Prostate gland (tissue), 2 donors: Measurements from ENCODE around the gene MYO18B. TPM values are rescaled to one million over a fixed set of nuclear protein-coding genes. Genes with fewer than 3 reads are reported as not detected.

ENCODE experiments used
- DNase-seq: peaks from one replicate; pipeline ENCODE4 v3.0.0-alpha.2; 2019; ENCODE audit warnings: low spot score
- H3K27ac ChIP-seq, 2 donors: fragments of 200-600 bp; sonication (generic); 2 replicates each; pipeline ENCODE4 v1.5.1; 2017 to 2019
- H3K27me3 ChIP-seq: fragments of 200-600 bp; sonication (generic); replicated peaks from 2 replicates; pipeline ENCODE4 v1.5.1; 2019; ENCODE audit not compliant: insufficient read depth
- H3K36me3 ChIP-seq, 2 donors: fragments of 200-600 bp; sonication (generic); 1 replicate in 1 of 2; 2 replicates in 1 of 2; pipeline versions ENCODE4 v1.5.1 to v1.8.1; 2017 to 2019
- H3K4me1 ChIP-seq: fragments of 200-600 bp; sonication (generic); replicated peaks from 2 replicates; pipeline ENCODE4 v1.5.1; 2019
- H3K4me3 ChIP-seq, 2 donors: fragments of 200-600 bp; sonication (generic); 2 replicates each; pipeline ENCODE4 v1.5.1; 2017 to 2019
- H3K9me3 ChIP-seq: fragments of 200-600 bp; sonication (generic); 2 replicates; pipeline ENCODE4 v1.5.1; 2017
- POLR2A ChIP-seq: fragments of 450-650 bp; IDR thresholded peaks from one replicate; pipeline ENCODE4 v1.6.1; 2016; ENCODE audit warnings: antibody characterized with exemption, mild to moderate bottlenecking
- POLR2AphosphoS5 ChIP-seq: sonication (generic); formaldehyde crosslinking; IDR thresholded peaks from one replicate; pipeline ENCODE4 v1.6.1; 2017; ENCODE audit warnings: antibody characterized with exemption
- WGBS: methylation state at CpG from one replicate; pipeline ENCODE4 v1.1.5; 2018; 5-methylcytosine and 5-hydroxymethylcytosine counted together
- intact Hi-C: fragments of 100-400 bp; cut with DNase I; formaldehyde crosslinking; loops from one replicate; pipeline ENCODE4 v1.14.2; 2022
- total RNA-seq, 2 donors: library from RNA; depleted of rRNA; stranded (reverse); fragments of >200 nt; gene quantifications; one replicate each; pipeline ENCODE4 v1.1.0, GENCODE V29; 2016
- TF ChIP-seq, protein P1 (sequence below), 4 experiments: fragments of 200-600 bp in 2 of 4; fragments of 450-650 bp in 2 of 4; sonication (generic) in 2 of 4; IDR thresholded peaks; 1 replicate in 3 of 4; 2 replicates in 1 of 4; pipeline ENCODE4 v1.5.1; 2016 to 2019; ENCODE audit warnings: antibody characterized with exemption in 4 of 4, mild to moderate bottlenecking in 2 of 4, moderate library complexity in 2 of 4

Gene MYO18B
- total RNA-seq, 2 donors from 2014 or later = 3.1 to 7.1 TPM

DNA sequence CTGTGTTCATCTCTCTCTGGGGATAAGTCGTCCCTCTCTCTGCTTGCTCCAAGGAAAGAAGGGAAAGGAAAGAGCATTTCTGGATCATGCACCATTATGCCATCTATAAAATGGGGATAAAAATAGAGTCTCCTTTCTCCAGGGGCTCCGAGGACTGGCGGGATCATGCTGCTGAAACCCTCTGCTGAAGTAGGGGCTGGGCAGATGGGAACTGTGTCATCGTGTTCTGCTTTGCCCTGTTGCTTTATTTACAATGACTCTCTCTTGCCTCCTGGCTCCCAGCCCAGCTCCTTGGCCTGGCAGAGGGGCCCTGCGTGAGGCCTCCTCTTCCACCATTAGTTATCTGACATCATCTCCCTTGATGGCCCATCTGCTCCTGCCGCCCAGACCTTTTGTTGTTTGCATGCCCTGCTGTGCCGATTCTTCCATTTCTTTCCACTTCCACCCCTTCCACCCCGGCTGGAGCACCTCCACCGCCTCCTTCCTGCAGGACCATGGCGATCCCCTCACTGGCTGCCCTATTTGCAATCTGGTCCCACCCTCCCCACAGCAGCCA is 200.9 kb downstream of the MYO18B start:
- H3K27ac ChIP-seq = no peak overlapping the region
- 26% methylated on average over 10 of the region's 10 CpGs for WGBS
- DNase-seq = no peak
- no peaks in the 10 kb centered on the region for H3K4me1 ChIP-seq
- H3K9me3 ChIP-seq = no peaks in the 10 kb centered on the region
- H3K36me3 ChIP-seq = no peaks in the 10 kb centered on the region
- no peak for TF ChIP-seq POLR2AphosphoS5
- TF ChIP-seq POLR2A = no peak
- TF ChIP-seq, protein P1, sequence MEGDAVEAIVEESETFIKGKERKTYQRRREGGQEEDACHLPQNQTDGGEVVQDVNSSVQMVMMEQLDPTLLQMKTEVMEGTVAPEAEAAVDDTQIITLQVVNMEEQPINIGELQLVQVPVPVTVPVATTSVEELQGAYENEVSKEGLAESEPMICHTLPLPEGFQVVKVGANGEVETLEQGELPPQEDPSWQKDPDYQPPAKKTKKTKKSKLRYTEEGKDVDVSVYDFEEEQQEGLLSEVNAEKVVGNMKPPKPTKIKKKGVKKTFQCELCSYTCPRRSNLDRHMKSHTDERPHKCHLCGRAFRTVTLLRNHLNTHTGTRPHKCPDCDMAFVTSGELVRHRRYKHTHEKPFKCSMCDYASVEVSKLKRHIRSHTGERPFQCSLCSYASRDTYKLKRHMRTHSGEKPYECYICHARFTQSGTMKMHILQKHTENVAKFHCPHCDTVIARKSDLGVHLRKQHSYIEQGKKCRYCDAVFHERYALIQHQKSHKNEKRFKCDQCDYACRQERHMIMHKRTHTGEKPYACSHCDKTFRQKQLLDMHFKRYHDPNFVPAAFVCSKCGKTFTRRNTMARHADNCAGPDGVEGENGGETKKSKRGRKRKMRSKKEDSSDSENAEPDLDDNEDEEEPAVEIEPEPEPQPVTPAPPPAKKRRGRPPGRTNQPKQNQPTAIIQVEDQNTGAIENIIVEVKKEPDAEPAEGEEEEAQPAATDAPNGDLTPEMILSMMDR (IDR thresholded peaks at IDR 0.05) = no peak
- intact Hi-C loops = no loop called here
- H3K4me3 ChIP-seq = no peak overlapping the region
- H3K27me3 ChIP-seq = peaks cover 8% of the 10 kb centered on the region

- TF ChIP-seq POLR2A (no peak), POLR2AphosphoS5 (no peak)
- TF ChIP-seq, protein P1 (IDR thresholded peaks at IDR 0.05) = no peak
- Histone ChIP-seq H3K9me3 (no peaks in the 10 kb centered on the region), H3K4me1 (no peaks in the 10 kb centered on the region), H3K4me3 (no peak overlapping the region), H3K27ac (no peak overlapping the region), H3K36me3 (no peaks in the 10 kb centered on the region), H3K27me3 (no peaks in the 10 kb centered on the region)
- 75% methylated on average over 1 of the region's 1 CpG for WGBS
- DNase-seq = no peak
- intact Hi-C loops = no loop called here
Measured at GRCh38 chr22:25950111-25950510, 208.1 kb downstream of the MYO18B start.

DNA sequence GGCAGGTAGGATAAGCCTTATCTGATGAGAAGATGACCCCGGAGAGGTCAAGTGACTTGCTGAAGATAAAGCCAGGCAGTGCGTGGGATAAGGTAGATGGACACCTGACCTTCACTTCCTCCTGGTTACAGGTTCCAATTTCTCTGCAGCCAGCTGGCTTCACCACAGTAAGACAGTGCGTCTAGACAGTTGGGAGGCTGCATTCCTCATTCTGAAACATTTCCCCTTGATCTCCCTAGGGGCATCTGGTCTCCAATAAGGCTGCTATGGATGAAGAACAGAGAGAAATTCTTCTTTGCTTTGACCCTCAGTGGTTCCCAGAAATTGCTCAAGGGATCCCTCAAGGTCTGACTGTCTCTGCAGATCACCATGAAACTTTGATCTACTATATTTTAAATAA is 211.3 kb downstream of the MYO18B start:
- DNase-seq = no peak
- TF ChIP-seq POLR2AphosphoS5 (no peak), POLR2A (no peak)
- TF ChIP-seq, protein P1 (IDR thresholded peaks at IDR 0.05) = no peak
- no peaks in the 10 kb centered on the region for H3K9me3 ChIP-seq
- intact Hi-C loops = no loop called here
- H3K36me3 ChIP-seq = no peaks in the 10 kb centered on the region
- no peak overlapping the region for H3K27ac ChIP-seq
- no peak overlapping the region for H3K4me3 ChIP-seq
- no peaks in the 10 kb centered on the region for H3K27me3 ChIP-seq
- 71% methylated on average over 3 of the region's 3 CpGs for WGBS
- H3K4me1 ChIP-seq = no peaks in the 10 kb centered on the region

DNA sequence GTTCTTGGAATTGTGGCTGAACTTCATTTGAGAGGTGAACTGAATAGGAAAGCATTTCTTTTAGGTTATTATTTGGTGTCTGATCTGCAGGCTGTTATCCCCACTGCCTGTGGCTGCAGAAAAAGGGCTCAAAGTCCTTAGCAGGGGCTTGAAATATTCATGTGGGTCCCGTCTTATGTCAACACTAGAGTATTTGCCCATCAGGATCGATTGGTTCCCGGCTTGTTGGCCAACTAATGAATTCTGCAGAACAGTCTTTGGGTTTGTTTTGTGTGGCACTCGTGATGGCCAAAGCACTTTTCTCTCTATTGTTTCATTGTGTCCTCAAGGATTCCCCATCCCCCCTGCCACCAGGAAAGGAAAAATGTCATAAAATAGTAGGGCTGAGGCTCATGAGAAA is 211.9 kb downstream of the MYO18B start:
- Histone ChIP-seq H3K4me3 (no peak overlapping the region), H3K4me1 (no peaks in the 10 kb centered on the region), H3K9me3 (no peaks in the 10 kb centered on the region), H3K27me3 (no peaks in the 10 kb centered on the region), H3K27ac (no peak overlapping the region), H3K36me3 (no peaks in the 10 kb centered on the region)
- 72% methylated on average over 4 of the region's 4 CpGs for WGBS
- DNase-seq = no peak
- intact Hi-C loops = no loop called here
- TF ChIP-seq POLR2AphosphoS5 = no peak
- no peak for TF ChIP-seq POLR2A
- TF ChIP-seq, protein P1 (IDR thresholded peaks at IDR 0.05) = no peak

GRCh38 chr22:25955323-25955722 is 213.3 kb downstream of the MYO18B start:
- TF ChIP-seq, protein P1 (IDR thresholded peaks at IDR 0.05) = no peak
- TF ChIP-seq POLR2A = no peak
- no peak for TF ChIP-seq POLR2AphosphoS5
- intact Hi-C loops = no loop called here
- no peak overlapping the region for H3K4me3 ChIP-seq
- WGBS = 95% methylated on average over 9 of the region's 9 CpGs
- no peaks in the 10 kb centered on the region for H3K4me1 ChIP-seq
- H3K36me3 ChIP-seq = no peaks in the 10 kb centered on the region
- no peak for DNase-seq
- H3K27ac ChIP-seq = no peak overlapping the region
- no peaks in the 10 kb centered on the region for H3K27me3 ChIP-seq
- no peaks in the 10 kb centered on the region for H3K9me3 ChIP-seq
